GM12873 (cell line): Measurements from ENCODE around the gene VAT1.

ENCODE experiments used
- TF ChIP-seq, protein P1 (sequence below): IDR thresholded peaks from 2 replicates; pipeline ENCODE4 v1.5.1; 2012; ENCODE audit warnings: low read depth, mild to moderate bottlenecking, moderate library complexity, low read length, control low read depth; ENCODE audit not compliant: insufficient read depth; ENCODE audit errors: missing control alignments

VAT1 gene

DNA sequence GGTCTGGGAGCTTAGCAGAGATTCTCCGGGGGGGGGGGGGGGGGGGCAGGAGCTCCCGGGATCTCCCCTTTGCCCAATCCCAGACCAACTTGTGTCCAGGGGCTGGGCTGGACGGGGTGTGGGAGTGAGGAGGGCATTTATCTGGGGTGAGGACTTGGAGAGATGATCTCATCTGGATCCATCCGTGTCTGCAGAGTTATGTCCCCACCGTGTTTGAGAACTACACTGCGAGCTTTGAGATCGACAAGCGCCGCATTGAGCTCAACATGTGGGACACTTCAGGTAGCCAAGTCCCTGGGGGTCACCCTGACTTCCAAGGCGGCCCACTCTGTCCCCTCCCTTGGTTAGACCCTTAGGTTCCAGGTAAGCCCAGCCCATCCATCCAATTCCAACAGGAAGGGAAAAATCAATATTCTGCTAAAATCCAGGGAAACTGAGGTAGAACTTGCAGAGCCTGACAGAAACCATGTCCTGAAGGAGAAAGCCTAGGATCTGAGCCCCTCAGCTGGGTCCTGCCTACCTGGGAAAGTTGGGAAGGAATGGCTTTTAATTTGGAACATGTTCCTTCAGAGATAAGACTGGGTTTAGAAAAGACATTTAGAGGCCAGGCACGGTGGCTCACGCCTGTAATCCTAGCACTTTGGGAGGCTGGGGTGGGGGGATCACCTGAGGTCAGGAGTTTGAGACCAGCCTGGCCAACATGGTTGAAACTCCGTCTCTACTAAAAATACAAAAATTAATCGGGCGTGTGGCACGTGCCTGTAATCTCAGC, 3.8 kb upstream of the VAT1 start:
- TF ChIP-seq, protein P1, sequence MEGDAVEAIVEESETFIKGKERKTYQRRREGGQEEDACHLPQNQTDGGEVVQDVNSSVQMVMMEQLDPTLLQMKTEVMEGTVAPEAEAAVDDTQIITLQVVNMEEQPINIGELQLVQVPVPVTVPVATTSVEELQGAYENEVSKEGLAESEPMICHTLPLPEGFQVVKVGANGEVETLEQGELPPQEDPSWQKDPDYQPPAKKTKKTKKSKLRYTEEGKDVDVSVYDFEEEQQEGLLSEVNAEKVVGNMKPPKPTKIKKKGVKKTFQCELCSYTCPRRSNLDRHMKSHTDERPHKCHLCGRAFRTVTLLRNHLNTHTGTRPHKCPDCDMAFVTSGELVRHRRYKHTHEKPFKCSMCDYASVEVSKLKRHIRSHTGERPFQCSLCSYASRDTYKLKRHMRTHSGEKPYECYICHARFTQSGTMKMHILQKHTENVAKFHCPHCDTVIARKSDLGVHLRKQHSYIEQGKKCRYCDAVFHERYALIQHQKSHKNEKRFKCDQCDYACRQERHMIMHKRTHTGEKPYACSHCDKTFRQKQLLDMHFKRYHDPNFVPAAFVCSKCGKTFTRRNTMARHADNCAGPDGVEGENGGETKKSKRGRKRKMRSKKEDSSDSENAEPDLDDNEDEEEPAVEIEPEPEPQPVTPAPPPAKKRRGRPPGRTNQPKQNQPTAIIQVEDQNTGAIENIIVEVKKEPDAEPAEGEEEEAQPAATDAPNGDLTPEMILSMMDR = no peak

DNA sequence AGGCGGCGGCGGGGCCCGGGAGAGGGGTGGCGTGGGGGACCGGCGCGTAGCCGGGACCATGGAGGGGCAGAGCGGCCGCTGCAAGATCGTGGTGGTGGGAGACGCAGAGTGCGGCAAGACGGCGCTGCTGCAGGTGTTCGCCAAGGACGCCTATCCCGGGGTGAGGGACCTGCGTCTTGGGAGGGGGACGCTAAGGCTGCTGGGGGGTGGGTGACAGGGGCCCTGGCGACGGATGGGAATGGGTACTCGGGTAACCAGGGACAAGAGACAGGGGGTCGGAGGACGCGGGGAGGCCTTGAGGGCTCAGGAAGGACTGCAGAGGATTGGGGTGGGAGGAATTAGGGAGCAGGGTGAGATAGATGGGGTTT, 3.1 kb upstream of the VAT1 start:
- TF ChIP-seq, protein P1 = no peak

DNA sequence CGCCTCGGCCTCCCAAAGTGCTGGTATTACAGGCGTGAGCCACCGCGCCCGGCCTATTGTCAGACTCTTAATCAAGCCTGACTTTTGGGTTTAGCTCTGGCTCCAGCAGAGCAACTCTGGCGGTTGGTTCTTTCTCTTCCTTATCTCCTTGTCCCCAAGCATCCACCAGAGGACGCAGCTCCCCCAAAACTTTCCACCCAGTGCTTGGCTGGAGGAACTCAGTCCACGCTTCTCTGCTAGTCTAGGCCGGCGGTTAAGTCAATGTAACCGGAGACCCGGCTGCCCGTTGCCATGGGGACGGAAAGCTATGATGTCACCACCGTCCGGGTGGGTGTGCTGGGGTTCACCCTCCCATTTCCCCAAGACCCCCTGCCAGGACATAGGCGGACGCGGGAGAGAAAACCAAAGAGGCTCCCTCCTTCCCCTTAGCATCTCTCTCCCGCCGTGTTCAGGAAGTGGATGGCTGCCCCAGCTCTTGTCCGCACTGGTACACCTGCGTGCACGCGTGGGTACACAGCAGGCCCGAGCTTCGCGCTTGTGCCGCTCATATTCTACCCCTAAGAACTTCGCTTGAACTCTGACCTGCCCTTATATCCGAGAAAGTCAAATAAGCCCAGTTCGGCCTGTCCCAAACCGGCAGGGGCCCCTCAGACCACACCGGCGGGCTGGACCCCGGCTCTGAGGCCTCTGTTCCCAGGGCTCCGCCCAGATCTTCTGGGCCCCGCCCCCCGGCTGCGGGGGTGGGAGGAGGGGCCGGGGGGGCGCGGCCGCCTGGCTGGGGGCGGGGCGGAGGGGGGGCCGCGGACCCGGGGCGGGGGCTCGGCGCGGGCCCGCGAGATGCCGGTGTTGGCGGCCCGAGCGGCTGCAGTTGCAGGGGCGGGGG, 2.5 kb upstream of the VAT1 start, which contains the start of gene RND2:
Gene RND2 (plus strand): TSS at position 825 of the 883 bp plus-strand sequence. CDS start 117 bp downstream, outside the sequence.
- TF ChIP-seq, protein P1 = peak; percentile 83

DNA sequence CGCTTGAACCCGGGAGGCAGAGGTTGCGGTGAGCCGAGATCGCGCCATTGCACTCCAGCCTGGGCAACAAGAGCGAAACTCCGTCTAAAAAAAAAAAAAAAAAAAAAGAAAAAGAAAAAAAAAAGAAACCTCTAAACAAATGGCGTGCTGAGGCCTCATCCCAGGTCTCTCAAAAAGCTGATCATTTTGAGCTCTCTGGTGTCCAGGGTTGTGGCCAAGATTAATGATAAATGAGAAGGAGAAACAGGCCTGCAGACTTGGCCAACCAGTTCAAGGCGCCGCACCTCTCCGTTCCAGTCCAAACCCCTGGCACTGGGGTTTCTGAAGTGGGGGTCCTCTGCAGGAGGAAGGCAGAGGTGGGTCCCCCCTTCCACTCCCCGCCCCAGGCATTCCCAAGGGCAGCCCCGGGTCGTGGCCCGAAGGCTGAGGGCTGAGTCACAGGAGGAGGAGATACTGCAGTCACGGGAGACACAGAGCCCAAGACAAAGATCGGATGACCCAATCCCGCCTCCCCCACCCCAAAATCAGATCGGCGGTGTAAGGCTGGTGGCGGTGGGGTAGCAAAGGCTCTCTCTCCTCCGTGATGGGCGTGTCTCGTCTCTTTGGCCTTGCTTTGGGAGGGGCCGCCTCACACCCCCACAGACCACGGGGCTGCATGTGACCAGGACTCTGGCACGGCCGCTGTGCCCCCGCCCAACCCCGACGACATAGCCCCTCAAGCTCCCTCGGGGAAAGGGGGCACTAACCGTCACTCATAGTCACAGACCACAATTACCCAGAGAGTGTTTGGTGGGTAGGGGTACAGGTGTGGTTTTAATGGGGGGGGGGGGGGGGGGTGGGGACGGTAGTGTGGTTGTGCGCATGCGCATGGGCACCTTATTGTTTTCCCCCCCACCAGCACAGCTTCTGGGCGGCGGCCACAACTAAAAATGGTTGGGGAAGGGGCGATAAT, 1.1 kb downstream of the VAT1 start:
- TF ChIP-seq, protein P1 = no peak

DNA sequence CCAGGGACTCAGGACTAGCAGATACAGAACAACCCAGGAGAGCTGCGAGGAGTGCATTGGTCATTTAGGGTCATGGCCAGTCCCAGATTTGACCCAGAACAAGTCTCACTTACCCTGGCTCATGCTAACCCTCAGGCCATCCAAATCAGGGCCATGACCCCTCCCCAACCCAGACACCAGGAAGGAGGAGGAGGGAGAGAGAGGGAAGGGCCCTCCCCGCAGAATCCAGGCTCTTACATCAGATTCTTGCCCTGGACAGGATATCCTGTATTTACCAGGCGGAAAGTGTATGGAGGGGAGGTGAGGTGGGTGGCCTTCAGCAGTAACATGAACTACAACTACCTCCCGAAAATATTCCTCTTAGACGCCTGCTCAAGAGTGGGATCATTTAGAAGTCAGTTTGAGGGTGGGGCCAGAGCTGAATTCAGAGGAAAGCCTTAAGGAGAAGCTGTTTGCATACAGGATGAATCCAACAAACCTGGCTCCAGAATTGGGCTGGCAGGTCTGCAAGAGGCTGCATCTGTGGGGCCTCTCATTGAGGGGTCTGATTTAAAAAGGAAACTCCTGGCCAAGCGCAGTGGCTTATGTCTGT, 2.1 kb downstream of the VAT1 start:
- TF ChIP-seq, protein P1 = no peak

DNA sequence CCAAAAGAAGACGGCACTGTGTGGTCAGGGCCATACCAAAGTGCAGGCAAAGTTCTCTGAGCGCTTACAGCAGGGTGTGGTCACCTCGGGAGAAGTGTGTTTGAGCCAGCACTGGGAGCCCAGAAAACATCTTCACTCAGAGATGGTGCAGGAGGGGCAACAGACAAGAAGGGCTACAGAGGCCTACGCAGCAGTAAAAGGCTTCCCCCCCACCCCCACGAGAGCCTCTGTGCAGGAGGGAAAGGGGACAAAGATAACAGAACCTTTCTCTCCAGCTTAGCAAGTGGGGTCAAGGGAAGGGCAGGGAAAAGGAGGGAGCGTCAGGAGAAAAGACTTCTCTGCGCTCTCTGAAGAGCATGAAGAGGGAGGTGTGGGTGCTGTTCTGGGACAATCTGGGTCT, 2.8 kb downstream of the VAT1 start:
- TF ChIP-seq, protein P1 = no peak
